AG04450 (cell line): ENCODE measurements around the gene SETD3. TPM values are rescaled to one million over a fixed set of nuclear protein-coding genes. Genes with fewer than 3 reads are reported as not detected.

Experiments used
- CTCF ChIA-PET: fragments of 300-600, 350-600 bp; formaldehyde crosslinking; extraction: SDS; loops from one replicate; lab custom pipeline; 2022; ENCODE audit warnings: antibody characterized with exemption, inconsistent platforms; lab: Charles Lee
- POLR2A ChIA-PET: fragments of 350-600 bp; formaldehyde crosslinking; extraction: SDS; loops from one replicate; lab custom pipeline; 2021; ENCODE audit warnings: antibody characterized with exemption, inconsistent platforms; lab: Yijun Ruan, JAX
- DNase-seq: peaks from one replicate; pipeline ENCODE4 v3.0.0-alpha.2; 2011; ENCODE audit warnings: low read depth, low spot score
- H3K27ac ChIP-seq: one replicate; pipeline ENCODE4 v1.5.1; 2012; ENCODE audit warnings: low read depth, low read length, control low read depth
- H3K27me3 ChIP-seq: one replicate; pipeline ENCODE4 v1.6.0; 2012; ENCODE audit warnings: low read length; ENCODE audit not compliant: control insufficient read depth, insufficient read depth
- H3K4me3 ChIP-seq: 2 replicates; pipeline ENCODE4 v1.5.1; 2011; ENCODE audit warnings: mild to moderate bottlenecking, low read depth, low read length, control low read depth
- H3K9me3 ChIP-seq: 2 replicates; pipeline ENCODE4 v1.5.1; 2012; ENCODE audit warnings: low read length; ENCODE audit not compliant: control insufficient read depth, insufficient read depth
- CTCF ChIP-seq: IDR thresholded peaks from 2 replicates; pipeline ENCODE4 v1.5.1; 2011; ENCODE audit warnings: low read depth, low read length, control low read depth, inconsistent platforms
- polyA plus RNA-seq: library from polyadenylated mRNA; depleted of rRNA; stranded (reverse); fragments of >200 nt; gene quantifications from 2 replicates; pipeline ENCODE4 v1.2.3, GENCODE V29; 2011

SETD3 gene
- polyA plus RNA-seq, 1 experiment, result 25.0 TPM

- no peak overlapping the region for H3K4me3 ChIP-seq
- ChIA-PET POLR2A (no interaction called here), CTCF (interaction anchor here (1.1 to 4.3 kb wide), 4 partner anchors 19 to 46 kb away, joined by 3 to 30 read pairs (median 7); no protein-coding TSS in a partner anchor)
- no peaks in the 10 kb centered on the region for H3K27me3 ChIP-seq
- no peak for DNase-seq
- H3K9me3 ChIP-seq, result no peaks in the 10 kb centered on the region
- no peak for TF ChIP-seq CTCF
- no peak overlapping the region for H3K27ac ChIP-seq
These were observed 45.3 kb downstream of the SETD3 start for GRCh38 chr14:99435327-99435726.

- ChIA-PET CTCF (no interaction called here), POLR2A (no interaction called here)
- no peak for DNase-seq
- no peak overlapping the region for H3K27ac ChIP-seq
- no peak for TF ChIP-seq CTCF
- peaks cover 10% of the 10 kb centered on the region; the same call in 1 of the 2 replicates for H3K9me3 ChIP-seq
- H3K27me3 ChIP-seq, result no peaks in the 10 kb centered on the region
- H3K4me3 ChIP-seq, result no peak overlapping the region
These were observed 48.2 kb downstream of the SETD3 start for GRCh38 chr14:99432485-99432884.

DNA sequence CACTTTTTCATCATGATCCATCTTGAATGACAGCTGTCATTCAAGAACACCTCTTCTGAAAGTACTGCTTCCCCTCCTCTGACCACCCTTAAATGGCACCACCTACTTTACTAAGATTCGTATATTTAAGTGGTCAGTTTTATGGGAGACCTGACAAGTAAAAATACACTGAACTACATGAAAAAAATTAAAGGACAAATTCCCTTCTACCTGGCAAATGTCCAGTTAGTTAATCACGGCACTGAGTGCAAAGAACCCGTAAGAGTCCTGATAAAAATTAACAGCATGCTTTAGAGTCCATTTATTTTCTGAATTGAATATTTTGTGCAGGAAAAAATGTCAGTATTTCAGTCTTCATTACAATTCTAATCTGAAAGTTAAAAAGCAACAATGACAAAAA is 48.7 kb downstream of the SETD3 start:
- peaks cover 10% of the 10 kb centered on the region; the same call in 1 of the 2 replicates for H3K9me3 ChIP-seq
- H3K27ac ChIP-seq, result no peak overlapping the region
- no peak for TF ChIP-seq CTCF
- CTCF ChIA-PET, result no interaction called here
- DNase-seq, result no peak
- no peak overlapping the region for H3K4me3 ChIP-seq
- POLR2A ChIA-PET, result no interaction called here
- H3K27me3 ChIP-seq, result no peaks in the 10 kb centered on the region

DNA sequence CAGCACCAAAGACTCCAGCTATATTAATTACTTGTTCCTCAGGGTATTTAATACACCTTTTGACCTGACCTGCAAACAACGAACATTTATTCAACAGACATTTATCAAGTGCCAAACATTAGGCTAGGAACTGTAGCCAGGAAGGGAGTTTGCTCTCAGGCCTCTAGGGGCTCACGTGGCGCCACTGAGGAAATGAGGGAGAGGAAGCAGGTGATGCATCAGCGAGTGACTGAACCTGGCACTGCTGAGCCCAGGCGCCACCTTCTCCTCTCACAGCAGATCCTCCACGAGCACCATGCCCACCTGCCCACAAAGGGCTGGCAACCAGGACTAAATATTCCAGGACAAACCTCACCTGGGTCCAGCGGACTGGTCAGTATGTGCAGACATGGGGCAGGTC is 50.2 kb downstream of the SETD3 start:
- Histone ChIP-seq H3K4me3 (no peak overlapping the region), H3K27me3 (no peaks in the 10 kb centered on the region), H3K27ac (no peak overlapping the region), H3K9me3 (peaks cover 10% of the 10 kb centered on the region; the same call in 1 of the 2 replicates)
- CTCF ChIA-PET, result interaction anchor here (0.7 to 1.2 kb wide), 2 partner anchors 8 to 15 kb away, joined by 3 to 5 read pairs; no protein-coding TSS in a partner anchor
- no peak for DNase-seq
- POLR2A ChIA-PET, result no interaction called here
- TF ChIP-seq CTCF, result peak; percentile 35

DNA sequence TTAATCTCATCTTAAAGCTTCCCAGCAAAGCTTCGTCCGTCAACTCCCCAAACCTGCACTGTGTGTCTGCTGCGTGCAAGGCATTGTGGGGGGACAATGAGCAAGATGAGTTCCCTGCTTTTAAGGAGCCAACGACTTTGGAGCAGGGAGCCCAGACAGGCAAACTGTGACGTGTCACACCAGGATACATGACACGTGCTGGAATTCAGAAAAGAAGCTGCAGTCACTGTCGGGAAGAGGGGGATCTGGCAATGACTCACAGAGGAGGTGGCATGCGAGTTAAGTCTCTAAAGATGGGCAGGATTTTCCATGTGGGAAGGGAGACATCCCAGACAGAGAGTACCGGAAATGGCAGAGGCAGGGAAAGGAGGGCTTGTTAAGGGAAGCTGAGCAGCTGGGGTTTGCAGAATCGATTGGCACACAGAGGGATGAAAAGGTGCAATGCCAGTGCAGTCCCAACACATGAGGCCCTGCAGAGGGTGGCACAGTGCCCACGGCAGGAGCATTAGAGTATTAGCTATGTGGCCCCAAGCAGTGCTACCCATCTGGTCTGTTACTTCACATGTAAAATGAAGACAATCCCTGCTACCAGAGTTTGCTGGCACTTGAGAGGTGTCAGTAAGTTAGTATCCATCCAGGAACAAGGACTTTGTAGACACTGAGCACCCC is 52.9 kb downstream of the SETD3 start:
- TF ChIP-seq CTCF, result no peak
- POLR2A ChIA-PET, result no interaction called here
- Histone ChIP-seq H3K9me3 (peaks cover 10% of the 10 kb centered on the region; the same call in 1 of the 2 replicates), H3K4me3 (no peak overlapping the region), H3K27ac (no peak overlapping the region), H3K27me3 (no peaks in the 10 kb centered on the region)
- no peak for DNase-seq
- CTCF ChIA-PET, result interaction anchor here (0.6 to 5.3 kb wide), 5 partner anchors 12 to 35 kb away, joined by 3 to 43 read pairs (median 3); no protein-coding TSS in a partner anchor
